Esophagus squamous epithelium (tissue), 5 donors: ENCODE data around the gene C3orf70. TPM values are rescaled to one million over a fixed set of nuclear protein-coding genes. Genes with fewer than 3 reads are reported as not detected.

Experiments
- DNase-seq: peaks from one replicate; lab custom pipeline; 2025; lab: John Stamatoyannopoulos, UW
- H3K27ac ChIP-seq, 4 donors: fragments of 200-600 bp; sonication (generic); one replicate each; pipeline ENCODE4 v1.5.1; 2016 to 2019; ENCODE audit warnings: mild to moderate bottlenecking in 1 of 4
- H3K27me3 ChIP-seq, 4 donors: fragments of 200-600 bp; sonication (generic); 1 replicate in 3 of 4; 2 replicates in 1 of 4; pipeline versions ENCODE4 v1.5.1 to v1.6.0; 2017 to 2021; ENCODE audit warnings: antibody characterized with exemption in 1 of 4
- H3K36me3 ChIP-seq, 3 donors: fragments of 200-600 bp; sonication (generic); one replicate each; pipeline ENCODE4 v1.5.1; 2016 to 2019
- H3K4me1 ChIP-seq, 3 donors: fragments of 200-600 bp; sonication (generic); one replicate each; pipeline ENCODE4 v1.5.1; 2017 to 2019
- H3K4me3 ChIP-seq, 4 donors: fragments of 200-600 bp; sonication (generic); 1 replicate in 3 of 4; 2 replicates in 1 of 4; pipeline ENCODE4 v1.5.1; 2016 to 2019; ENCODE audit warnings: mild to moderate bottlenecking in 2 of 4, moderate library complexity in 1 of 4
- H3K9me3 ChIP-seq, 3 donors: fragments of 200-600 bp; sonication (generic); one replicate each; pipeline ENCODE4 v1.5.1; 2016 to 2019
- CTCF ChIP-seq, 6 experiments: fragments of 450-650 bp in 4 of 6; fragments of 200-600 bp in 2 of 6; sonication (generic) in 2 of 6; IDR thresholded peaks; one replicate each; pipeline ENCODE4 v1.5.1; 2016 to 2019; ENCODE audit warnings: antibody characterized with exemption in 6 of 6, mild to moderate bottlenecking in 4 of 6, moderate library complexity in 4 of 6
- POLR2A ChIP-seq, 4 donors: fragments of 450-650 bp; IDR thresholded peaks; one replicate each; pipeline ENCODE4 v1.6.1; 2017; ENCODE audit warnings: antibody characterized with exemption in 4 of 4, mild to moderate bottlenecking in 4 of 4, moderate library complexity in 3 of 4
- WGBS, 2 donors: methylation state at CpG; one replicate each; pipeline ENCODE4 v1.1.5; 2018; 5-methylcytosine and 5-hydroxymethylcytosine counted together
- intact Hi-C: fragments of 100-400 bp; cut with DNase I; formaldehyde crosslinking; loops from one replicate; pipeline ENCODE4 v1.15.0; 2022
- total RNA-seq, 4 donors: library from RNA; depleted of rRNA; stranded (reverse); fragments of >200 nt; gene quantifications; one replicate each; pipeline ENCODE4 v1.1.0, GENCODE V29; 2016
- donor health status: DM: yes; HTN: yes; CAD: no.

Gene C3orf70
- total RNA-seq, 4 donors from 2014 or later, result 0.57 to 8.6 (median 1.3) TPM

- peaks cover 0 to 15% (median 2%) of the 10 kb centered on the region in 3 donors for H3K9me3 ChIP-seq
- DNase-seq, result no peak
- intact Hi-C loops, result no loop called here
- TF ChIP-seq POLR2A (IDR thresholded peaks at IDR 0.05) (no peak), CTCF (IDR thresholded peaks at IDR 0.05) (no peak)
- H3K27me3 ChIP-seq, result no peaks in the 10 kb centered on the region
- peaks cover 0 to 12% (median 0%) of the 10 kb centered on the region in 3 donors for H3K36me3 ChIP-seq
- WGBS, 2 donors, result 43 to 68% methylated on average over 2 of the region's 2 CpGs
- H3K4me3 ChIP-seq, result no peak overlapping the region
- H3K27ac ChIP-seq, result no peak overlapping the region
- no peaks in the 10 kb centered on the region for H3K4me1 ChIP-seq
Observed at GRCh38 chr3:185059766-185060165, 93.1 kb downstream of the C3orf70 start.

GRCh38 chr3:185058796-185059195 lies 94.1 kb downstream of the C3orf70 start:
- H3K27me3 ChIP-seq, result no peaks in the 10 kb centered on the region
- no peak for DNase-seq
- no peak overlapping the region for H3K27ac ChIP-seq
- peaks cover 0 to 15% (median 2%) of the 10 kb centered on the region in 3 donors for H3K9me3 ChIP-seq
- H3K4me1 ChIP-seq, result no peaks in the 10 kb centered on the region
- TF ChIP-seq CTCF (IDR thresholded peaks at IDR 0.05), result no peak
- TF ChIP-seq POLR2A (IDR thresholded peaks at IDR 0.05), result no peak
- intact Hi-C loops, result no loop called here
- 60 to 65% methylated on average over 2 of the region's 2 CpGs for WGBS, 2 donors
- peaks cover 0 to 22% (median 0%) of the 10 kb centered on the region in 3 donors for H3K36me3 ChIP-seq
- no peak overlapping the region for H3K4me3 ChIP-seq

- WGBS, 2 donors, result 83 to 91% methylated on average over 1 of the region's 1 CpG
- peaks cover 0 to 15% (median 2%) of the 10 kb centered on the region in 3 donors for H3K9me3 ChIP-seq
- TF ChIP-seq POLR2A (IDR thresholded peaks at IDR 0.05), result no peak
- no peaks in the 10 kb centered on the region for H3K27me3 ChIP-seq
- H3K36me3 ChIP-seq, result peaks cover 0 to 31% (median 0%) of the 10 kb centered on the region in 3 donors
- H3K27ac ChIP-seq, result no peak overlapping the region
- no peak for DNase-seq
- no peak overlapping the region for H3K4me3 ChIP-seq
- intact Hi-C loops, result no loop called here
- H3K4me1 ChIP-seq, result no peaks in the 10 kb centered on the region
Observed at GRCh38 chr3:185057829-185058228, 95.0 kb downstream of the C3orf70 start.

GRCh38 chr3:185056908-185057307 lies 96.0 kb downstream of the C3orf70 start:
- Histone ChIP-seq H3K4me3 (no peak overlapping the region), H3K9me3 (peaks cover 0 to 15% (median 2%) of the 10 kb centered on the region in 3 donors), H3K27me3 (no peaks in the 10 kb centered on the region), H3K27ac (no peak overlapping the region), H3K36me3 (peaks cover 0 to 41% (median 6%) of the 10 kb centered on the region in 3 donors), H3K4me1 (no peaks in the 10 kb centered on the region)
- DNase-seq, result no peak
- TF ChIP-seq POLR2A (IDR thresholded peaks at IDR 0.05) (no peak), CTCF (IDR thresholded peaks at IDR 0.05) (no peak)
- intact Hi-C loops, result no loop called here
- 93 to 97% methylated on average over 2 of the region's 2 CpGs for WGBS, 2 donors

- peaks cover 0 to 7% (median 2%) of the 10 kb centered on the region in 3 donors for H3K9me3 ChIP-seq
- TF ChIP-seq CTCF (IDR thresholded peaks at IDR 0.05), result no peak
- TF ChIP-seq POLR2A (IDR thresholded peaks at IDR 0.05), result no peak
- no peak overlapping the region for H3K4me3 ChIP-seq
- intact Hi-C loops, result no loop called here
- no peaks in the 10 kb centered on the region for H3K27me3 ChIP-seq
- WGBS, 2 donors, result 90 to 94% methylated on average over 6 of the region's 6 CpGs
- no peaks in the 10 kb centered on the region for H3K4me1 ChIP-seq
- DNase-seq, result no peak
- peaks cover 0 to 81% (median 9%) of the 10 kb centered on the region in 3 donors for H3K36me3 ChIP-seq
- H3K27ac ChIP-seq, result no peak overlapping the region
Observed at GRCh38 chr3:185052631-185053030, 100.2 kb downstream of the C3orf70 start.
